WTC11 (cell line): ENCODE data around the gene BFSP2.

Experiments
- ELF4 ChIP-seq: sonication (generic); formaldehyde crosslinking; IDR thresholded peaks from 2 replicates; pipeline ENCODE4 v1.8.1; 2022; ENCODE audit warnings: low read depth, mild to moderate bottlenecking, moderate library complexity, missing genetic modification reagents
- EMX1 ChIP-seq: fragments of 250-450 bp; sonication (Bioruptor Pico); IDR thresholded peaks from 2 replicates; pipeline ENCODE4 v1.8.0; 2021; ENCODE audit warnings: mild to moderate bottlenecking
- ETV6 ChIP-seq: sonication (generic); formaldehyde crosslinking; IDR thresholded peaks from 2 replicates; pipeline ENCODE4 v1.8.1; 2022; ENCODE audit warnings: mild to moderate bottlenecking, missing genetic modification reagents
- JUN ChIP-seq: sonication (generic); formaldehyde crosslinking; IDR thresholded peaks from 2 replicates; pipeline ENCODE4 v1.8.0; 2023; ENCODE audit warnings: mild to moderate bottlenecking, missing genetic modification reagents
- MXD4 ChIP-seq: fragments of 250-450 bp; sonication (Bioruptor Pico); IDR thresholded peaks from 2 replicates; pipeline ENCODE4 v1.8.0; 2021; ENCODE audit warnings: mild to moderate bottlenecking, moderate library complexity, borderline replicate concordance
- TF ChIP-seq, protein P1 (sequence below): fragments of 200-600 bp; IDR thresholded peaks from 2 replicates; pipeline ENCODE4 v1.8.0; 2022; ENCODE audit warnings: antibody characterized with exemption
- TF ChIP-seq, protein P2 (sequence below): sonication (generic); formaldehyde crosslinking; IDR thresholded peaks from 2 replicates; pipeline ENCODE4 v1.8.0; 2022; ENCODE audit warnings: mild to moderate bottlenecking, missing genetic modification reagents
- TF ChIP-seq, protein P3 (sequence below): fragments of 250-450 bp; sonication (Bioruptor Pico); IDR thresholded peaks from 2 replicates; pipeline ENCODE4 v1.9.0; 2021; ENCODE audit warnings: mild to moderate bottlenecking
- TF ChIP-seq, protein P4 (sequence below): sonication (generic); formaldehyde crosslinking; conservative IDR thresholded peaks from 2 replicates; pipeline ENCODE4 v1.8.1; 2022; ENCODE audit warnings: mild to moderate bottlenecking, missing genetic modification reagents
- TF ChIP-seq, protein P5 (sequence below): sonication (generic); formaldehyde crosslinking; IDR thresholded peaks from 2 replicates; pipeline ENCODE4 v1.8.0; 2023; ENCODE audit warnings: mild to moderate bottlenecking, missing genetic modification reagents
- TF ChIP-seq, protein P6 (sequence below): sonication (generic); formaldehyde crosslinking; IDR thresholded peaks from 2 replicates; pipeline ENCODE4 v1.8.0; 2022; ENCODE audit warnings: mild to moderate bottlenecking, missing genetic modification reagents
- TF ChIP-seq, protein P7 (sequence below): sonication (generic); formaldehyde crosslinking; IDR thresholded peaks from 2 replicates; pipeline ENCODE4 v1.8.1; 2023; ENCODE audit warnings: mild to moderate bottlenecking, missing genetic modification reagents, moderate library complexity
- TF ChIP-seq, protein P8 (sequence below): sonication (generic); formaldehyde crosslinking; conservative IDR thresholded peaks from 2 replicates; pipeline ENCODE4 v1.8.1; 2023; ENCODE audit warnings: mild to moderate bottlenecking, low read depth, missing genetic modification reagents, moderate library complexity
- TF ChIP-seq, protein P9 (sequence below): sonication (generic); formaldehyde crosslinking; IDR thresholded peaks from 2 replicates; pipeline ENCODE4 v1.8.1; 2022; ENCODE audit warnings: low read depth, missing genetic modification reagents, borderline replicate concordance

DNA sequence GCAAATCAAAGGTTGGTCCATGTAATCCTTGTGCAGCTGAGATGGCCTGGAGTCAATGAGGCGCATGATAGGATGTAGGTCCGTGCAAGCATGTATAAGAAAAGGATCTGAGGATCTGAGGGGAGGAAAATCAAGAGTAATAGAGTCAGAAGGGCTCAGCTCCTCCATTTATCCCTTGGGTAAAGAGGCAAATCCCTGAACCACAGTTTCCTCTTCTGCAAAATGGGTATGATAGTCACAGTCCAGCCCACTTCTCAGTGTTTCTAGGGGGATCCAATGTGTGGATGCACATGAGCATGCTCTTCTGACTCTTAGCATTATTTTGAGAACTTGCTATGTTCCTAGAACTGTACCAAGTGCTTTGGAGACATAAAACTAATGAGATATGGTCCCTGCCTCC is 67.9 kb downstream of the BFSP2 start:
- no peak for TF ChIP-seq ETV6
- TF ChIP-seq, protein P1, sequence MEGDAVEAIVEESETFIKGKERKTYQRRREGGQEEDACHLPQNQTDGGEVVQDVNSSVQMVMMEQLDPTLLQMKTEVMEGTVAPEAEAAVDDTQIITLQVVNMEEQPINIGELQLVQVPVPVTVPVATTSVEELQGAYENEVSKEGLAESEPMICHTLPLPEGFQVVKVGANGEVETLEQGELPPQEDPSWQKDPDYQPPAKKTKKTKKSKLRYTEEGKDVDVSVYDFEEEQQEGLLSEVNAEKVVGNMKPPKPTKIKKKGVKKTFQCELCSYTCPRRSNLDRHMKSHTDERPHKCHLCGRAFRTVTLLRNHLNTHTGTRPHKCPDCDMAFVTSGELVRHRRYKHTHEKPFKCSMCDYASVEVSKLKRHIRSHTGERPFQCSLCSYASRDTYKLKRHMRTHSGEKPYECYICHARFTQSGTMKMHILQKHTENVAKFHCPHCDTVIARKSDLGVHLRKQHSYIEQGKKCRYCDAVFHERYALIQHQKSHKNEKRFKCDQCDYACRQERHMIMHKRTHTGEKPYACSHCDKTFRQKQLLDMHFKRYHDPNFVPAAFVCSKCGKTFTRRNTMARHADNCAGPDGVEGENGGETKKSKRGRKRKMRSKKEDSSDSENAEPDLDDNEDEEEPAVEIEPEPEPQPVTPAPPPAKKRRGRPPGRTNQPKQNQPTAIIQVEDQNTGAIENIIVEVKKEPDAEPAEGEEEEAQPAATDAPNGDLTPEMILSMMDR = no peak
- TF ChIP-seq, protein P2, sequence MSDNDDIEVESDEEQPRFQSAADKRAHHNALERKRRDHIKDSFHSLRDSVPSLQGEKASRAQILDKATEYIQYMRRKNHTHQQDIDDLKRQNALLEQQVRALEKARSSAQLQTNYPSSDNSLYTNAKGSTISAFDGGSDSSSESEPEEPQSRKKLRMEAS = no peak
- TF ChIP-seq, protein P3, sequence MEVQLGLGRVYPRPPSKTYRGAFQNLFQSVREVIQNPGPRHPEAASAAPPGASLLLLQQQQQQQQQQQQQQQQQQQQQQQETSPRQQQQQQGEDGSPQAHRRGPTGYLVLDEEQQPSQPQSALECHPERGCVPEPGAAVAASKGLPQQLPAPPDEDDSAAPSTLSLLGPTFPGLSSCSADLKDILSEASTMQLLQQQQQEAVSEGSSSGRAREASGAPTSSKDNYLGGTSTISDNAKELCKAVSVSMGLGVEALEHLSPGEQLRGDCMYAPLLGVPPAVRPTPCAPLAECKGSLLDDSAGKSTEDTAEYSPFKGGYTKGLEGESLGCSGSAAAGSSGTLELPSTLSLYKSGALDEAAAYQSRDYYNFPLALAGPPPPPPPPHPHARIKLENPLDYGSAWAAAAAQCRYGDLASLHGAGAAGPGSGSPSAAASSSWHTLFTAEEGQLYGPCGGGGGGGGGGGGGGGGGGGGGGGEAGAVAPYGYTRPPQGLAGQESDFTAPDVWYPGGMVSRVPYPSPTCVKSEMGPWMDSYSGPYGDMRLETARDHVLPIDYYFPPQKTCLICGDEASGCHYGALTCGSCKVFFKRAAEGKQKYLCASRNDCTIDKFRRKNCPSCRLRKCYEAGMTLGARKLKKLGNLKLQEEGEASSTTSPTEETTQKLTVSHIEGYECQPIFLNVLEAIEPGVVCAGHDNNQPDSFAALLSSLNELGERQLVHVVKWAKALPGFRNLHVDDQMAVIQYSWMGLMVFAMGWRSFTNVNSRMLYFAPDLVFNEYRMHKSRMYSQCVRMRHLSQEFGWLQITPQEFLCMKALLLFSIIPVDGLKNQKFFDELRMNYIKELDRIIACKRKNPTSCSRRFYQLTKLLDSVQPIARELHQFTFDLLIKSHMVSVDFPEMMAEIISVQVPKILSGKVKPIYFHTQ (CRISPR knock-in tag) = no peak
- TF ChIP-seq, protein P4, sequence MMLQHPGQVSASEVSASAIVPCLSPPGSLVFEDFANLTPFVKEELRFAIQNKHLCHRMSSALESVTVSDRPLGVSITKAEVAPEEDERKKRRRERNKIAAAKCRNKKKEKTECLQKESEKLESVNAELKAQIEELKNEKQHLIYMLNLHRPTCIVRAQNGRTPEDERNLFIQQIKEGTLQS (CRISPR knock-in tag) = no peak
- no peak for TF ChIP-seq ELF4 (CRISPR knock-in tag)
- no peak for TF ChIP-seq EMX1 (CRISPR knock-in tag)
- TF ChIP-seq, protein P5, sequence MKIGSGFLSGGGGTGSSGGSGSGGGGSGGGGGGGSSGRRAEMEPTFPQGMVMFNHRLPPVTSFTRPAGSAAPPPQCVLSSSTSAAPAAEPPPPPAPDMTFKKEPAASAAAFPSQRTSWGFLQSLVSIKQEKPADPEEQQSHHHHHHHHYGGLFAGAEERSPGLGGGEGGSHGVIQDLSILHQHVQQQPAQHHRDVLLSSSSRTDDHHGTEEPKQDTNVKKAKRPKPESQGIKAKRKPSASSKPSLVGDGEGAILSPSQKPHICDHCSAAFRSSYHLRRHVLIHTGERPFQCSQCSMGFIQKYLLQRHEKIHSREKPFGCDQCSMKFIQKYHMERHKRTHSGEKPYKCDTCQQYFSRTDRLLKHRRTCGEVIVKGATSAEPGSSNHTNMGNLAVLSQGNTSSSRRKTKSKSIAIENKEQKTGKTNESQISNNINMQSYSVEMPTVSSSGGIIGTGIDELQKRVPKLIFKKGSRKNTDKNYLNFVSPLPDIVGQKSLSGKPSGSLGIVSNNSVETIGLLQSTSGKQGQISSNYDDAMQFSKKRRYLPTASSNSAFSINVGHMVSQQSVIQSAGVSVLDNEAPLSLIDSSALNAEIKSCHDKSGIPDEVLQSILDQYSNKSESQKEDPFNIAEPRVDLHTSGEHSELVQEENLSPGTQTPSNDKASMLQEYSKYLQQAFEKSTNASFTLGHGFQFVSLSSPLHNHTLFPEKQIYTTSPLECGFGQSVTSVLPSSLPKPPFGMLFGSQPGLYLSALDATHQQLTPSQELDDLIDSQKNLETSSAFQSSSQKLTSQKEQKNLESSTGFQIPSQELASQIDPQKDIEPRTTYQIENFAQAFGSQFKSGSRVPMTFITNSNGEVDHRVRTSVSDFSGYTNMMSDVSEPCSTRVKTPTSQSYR (CRISPR knock-in tag) = no peak
- TF ChIP-seq, protein P6, sequence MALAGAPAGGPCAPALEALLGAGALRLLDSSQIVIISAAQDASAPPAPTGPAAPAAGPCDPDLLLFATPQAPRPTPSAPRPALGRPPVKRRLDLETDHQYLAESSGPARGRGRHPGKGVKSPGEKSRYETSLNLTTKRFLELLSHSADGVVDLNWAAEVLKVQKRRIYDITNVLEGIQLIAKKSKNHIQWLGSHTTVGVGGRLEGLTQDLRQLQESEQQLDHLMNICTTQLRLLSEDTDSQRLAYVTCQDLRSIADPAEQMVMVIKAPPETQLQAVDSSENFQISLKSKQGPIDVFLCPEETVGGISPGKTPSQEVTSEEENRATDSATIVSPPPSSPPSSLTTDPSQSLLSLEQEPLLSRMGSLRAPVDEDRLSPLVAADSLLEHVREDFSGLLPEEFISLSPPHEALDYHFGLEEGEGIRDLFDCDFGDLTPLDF (CRISPR knock-in tag) = no peak
- TF ChIP-seq, protein P7, sequence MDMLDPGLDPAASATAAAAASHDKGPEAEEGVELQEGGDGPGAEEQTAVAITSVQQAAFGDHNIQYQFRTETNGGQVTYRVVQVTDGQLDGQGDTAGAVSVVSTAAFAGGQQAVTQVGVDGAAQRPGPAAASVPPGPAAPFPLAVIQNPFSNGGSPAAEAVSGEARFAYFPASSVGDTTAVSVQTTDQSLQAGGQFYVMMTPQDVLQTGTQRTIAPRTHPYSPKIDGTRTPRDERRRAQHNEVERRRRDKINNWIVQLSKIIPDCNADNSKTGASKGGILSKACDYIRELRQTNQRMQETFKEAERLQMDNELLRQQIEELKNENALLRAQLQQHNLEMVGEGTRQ = no peak
- TF ChIP-seq, protein P8, sequence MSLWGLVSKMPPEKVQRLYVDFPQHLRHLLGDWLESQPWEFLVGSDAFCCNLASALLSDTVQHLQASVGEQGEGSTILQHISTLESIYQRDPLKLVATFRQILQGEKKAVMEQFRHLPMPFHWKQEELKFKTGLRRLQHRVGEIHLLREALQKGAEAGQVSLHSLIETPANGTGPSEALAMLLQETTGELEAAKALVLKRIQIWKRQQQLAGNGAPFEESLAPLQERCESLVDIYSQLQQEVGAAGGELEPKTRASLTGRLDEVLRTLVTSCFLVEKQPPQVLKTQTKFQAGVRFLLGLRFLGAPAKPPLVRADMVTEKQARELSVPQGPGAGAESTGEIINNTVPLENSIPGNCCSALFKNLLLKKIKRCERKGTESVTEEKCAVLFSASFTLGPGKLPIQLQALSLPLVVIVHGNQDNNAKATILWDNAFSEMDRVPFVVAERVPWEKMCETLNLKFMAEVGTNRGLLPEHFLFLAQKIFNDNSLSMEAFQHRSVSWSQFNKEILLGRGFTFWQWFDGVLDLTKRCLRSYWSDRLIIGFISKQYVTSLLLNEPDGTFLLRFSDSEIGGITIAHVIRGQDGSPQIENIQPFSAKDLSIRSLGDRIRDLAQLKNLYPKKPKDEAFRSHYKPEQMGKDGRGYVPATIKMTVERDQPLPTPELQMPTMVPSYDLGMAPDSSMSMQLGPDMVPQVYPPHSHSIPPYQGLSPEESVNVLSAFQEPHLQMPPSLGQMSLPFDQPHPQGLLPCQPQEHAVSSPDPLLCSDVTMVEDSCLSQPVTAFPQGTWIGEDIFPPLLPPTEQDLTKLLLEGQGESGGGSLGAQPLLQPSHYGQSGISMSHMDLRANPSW (CRISPR knock-in tag) = no peak
- no peak for TF ChIP-seq MXD4 (CRISPR knock-in tag)
- TF ChIP-seq, protein P9, sequence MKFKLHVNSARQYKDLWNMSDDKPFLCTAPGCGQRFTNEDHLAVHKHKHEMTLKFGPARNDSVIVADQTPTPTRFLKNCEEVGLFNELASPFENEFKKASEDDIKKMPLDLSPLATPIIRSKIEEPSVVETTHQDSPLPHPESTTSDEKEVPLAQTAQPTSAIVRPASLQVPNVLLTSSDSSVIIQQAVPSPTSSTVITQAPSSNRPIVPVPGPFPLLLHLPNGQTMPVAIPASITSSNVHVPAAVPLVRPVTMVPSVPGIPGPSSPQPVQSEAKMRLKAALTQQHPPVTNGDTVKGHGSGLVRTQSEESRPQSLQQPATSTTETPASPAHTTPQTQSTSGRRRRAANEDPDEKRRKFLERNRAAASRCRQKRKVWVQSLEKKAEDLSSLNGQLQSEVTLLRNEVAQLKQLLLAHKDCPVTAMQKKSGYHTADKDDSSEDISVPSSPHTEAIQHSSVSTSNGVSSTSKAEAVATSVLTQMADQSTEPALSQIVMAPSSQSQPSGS = no peak
- TF ChIP-seq JUN (CRISPR knock-in tag) = no peak
